Suppressor macrophage (primary cell): ENCODE data around the gene ISG20L2.

Experiments
- DNase-seq, 4 experiments: peaks; one replicate each; pipeline ENCODE4 v3.0.0-alpha.2; 2020 to 2022

Gene ISG20L2

DNA sequence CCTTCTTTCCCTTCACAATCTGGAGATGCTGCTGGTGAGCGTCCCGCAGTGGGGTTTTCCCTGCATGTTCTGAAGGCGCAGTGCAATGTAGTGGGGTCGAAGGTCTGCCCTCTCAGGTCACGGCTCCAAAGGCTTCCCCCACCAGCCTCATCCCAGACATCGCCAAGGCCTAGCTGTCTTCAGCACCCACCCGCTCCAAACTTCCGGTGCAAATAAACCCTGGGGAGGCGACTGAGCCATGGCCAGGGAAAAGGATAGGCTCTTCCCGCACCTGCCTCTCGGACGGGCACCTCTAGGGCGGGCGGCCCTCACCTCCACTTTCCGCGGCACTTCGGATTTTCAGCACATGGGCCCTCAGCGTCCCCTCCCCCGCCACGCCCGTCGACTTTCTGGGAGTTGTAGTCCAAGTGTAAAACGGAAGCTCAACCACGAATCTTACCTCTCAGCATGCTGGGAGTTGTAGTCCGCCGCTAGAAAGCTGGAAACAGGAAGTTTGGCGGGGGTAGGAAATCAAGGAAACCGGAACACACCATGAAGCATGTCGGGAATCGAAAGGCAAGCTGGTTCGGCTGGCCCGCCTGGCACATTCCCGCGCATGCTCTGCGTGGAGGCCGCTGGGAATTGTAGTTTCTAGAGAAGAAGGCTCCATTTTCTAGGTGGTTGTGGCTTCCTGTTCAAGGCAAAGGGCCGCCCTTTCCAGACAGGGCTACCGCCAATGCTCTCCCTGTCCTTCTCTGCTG is 12.3 kb upstream of the ISG20L2 start, which contains the start of gene MRPL24:
TSS of gene MRPL24 (minus strand) at position 348 of the 740 bp plus-strand sequence. CDS start 2,384 bp downstream, outside the sequence.
- DNase-seq: peak; percentile 97 to 99 (median 98)

DNA sequence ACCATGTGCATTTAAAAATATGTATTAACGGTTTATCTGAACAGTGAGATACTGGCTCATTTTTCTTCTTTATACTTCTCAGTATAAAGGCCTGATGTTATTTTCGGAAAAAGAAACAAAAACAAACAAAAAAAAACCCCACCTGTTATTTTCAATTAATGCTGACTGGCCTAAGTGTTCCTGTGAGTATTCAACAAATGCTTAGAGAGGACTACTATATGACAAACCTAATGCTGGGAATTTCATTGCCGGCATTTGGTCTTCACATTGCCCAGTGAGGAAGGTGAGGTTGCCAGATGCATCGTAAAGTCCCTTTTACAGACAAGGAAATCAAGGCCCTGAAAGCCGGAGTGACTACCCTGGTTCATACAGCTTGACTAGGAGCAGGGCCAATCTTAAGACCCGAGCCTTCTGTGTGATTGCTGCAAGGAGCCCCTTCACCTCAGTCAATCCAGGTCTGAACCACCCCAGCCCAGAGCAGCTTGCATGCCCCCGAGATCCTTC is 11.7 kb upstream of the ISG20L2 start:
- peak in 1 of 4 experiments; percentile 4 for DNase-seq

DNA sequence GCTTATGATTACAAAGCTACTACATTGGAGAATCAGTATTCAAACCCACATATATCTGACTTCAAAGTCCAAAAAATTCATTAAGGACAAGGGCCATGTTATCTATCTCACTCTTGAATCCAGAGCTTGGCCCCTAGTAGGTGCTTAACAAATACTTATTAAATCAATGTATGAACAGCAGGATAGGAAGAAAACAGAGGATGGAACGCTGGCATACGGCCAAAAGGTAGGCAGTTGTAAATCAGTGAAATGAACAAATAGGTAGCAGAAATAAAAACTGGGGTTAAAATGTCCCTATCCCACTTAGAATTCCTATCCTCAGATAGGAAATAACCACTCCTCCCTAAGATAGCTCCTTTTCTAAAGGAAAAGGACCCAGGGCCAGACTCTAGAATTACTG is 10.3 kb upstream of the ISG20L2 start:
- DNase-seq: no peak

DNA sequence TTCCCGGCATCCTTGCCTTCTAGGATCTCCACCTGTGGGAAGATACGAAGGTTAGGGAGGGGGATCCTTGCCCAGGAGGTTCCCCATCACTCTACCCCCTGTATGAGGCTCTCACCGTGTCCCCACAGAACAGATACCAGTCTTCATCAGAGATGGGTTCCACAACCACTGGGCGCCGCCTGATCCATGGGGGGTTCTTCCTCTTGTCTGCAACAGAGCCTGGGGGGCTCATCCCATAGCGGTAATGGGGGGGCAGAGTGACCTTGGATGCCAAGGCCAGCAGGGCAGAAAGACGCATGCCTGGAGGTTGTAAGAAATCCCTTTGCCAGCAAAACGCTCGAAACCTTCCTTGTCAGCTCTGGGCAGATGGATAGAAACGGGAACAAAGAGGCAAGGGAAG is 9.8 kb upstream of the ISG20L2 start:
- DNase-seq: peak in 1 of 4 experiments; percentile 14

DNA sequence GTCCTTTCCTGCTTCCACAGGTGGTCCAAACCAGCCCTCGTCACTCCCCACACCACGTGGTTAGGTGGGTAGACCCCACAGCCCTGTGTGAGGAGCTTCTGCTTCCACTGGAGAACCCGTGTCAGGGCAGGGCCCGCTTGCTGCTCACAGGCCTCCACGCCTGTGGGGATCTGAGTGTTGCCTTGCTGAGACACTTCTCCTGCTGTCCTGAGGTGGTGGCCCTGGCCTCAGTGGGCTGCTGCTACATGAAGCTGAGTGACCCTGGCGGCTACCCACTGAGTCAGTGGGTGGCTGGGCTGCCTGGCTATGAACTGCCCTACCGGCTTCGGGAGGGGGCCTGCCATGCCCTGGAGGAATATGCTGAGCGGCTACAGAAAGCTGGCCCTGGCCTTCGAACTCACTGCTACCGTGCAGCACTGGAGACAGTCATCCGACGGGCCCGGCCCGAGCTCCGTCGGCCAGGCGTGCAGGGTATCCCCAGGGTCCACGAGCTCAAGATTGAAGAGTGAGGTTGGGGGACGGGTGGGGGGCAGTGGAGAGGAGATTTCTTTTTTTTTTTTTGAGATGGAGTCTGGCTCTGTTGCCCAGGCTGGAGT is 5.5 kb upstream of the ISG20L2 start:
- DNase-seq: no peak

DNA sequence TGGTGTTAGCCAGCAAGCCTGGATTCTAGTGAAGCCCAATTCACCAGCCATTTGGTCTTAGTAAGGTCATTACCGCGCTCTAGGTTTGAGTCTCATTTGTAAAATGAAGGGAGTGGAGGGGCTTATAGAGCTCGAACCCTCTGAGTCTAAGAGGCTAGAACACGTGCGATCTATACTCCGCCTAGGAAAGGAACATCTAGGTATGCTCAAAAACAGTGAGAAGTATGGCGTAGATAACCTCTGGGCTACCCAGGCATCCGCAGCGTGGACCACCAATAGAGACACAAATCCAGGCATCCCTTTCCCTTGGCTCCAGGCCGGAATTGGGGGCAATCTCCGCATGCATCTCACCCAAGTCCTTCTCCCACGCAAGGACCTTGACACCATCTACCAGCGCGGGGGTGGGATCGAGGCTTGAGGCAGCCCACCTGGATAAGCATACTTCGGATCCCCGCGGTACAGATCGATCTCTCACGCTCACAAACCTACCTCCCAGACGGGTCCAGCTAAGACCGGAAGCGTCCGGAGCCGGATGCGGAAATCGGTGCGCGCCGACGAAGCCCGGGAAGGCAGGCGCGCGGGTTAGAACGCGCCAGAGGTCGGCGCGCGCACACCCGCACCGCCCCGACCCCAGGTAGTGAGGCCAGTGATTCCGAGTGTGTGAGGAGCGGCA is 504 bp downstream of the ISG20L2 start, which contains the start of gene METTL25B:
TSS of gene METTL25B (plus strand) at position 544 of the 673 bp plus-strand sequence. CDS start 636 bp downstream, outside the sequence.
- peak; percentile 84 to 92 (median 87) for DNase-seq

DNA sequence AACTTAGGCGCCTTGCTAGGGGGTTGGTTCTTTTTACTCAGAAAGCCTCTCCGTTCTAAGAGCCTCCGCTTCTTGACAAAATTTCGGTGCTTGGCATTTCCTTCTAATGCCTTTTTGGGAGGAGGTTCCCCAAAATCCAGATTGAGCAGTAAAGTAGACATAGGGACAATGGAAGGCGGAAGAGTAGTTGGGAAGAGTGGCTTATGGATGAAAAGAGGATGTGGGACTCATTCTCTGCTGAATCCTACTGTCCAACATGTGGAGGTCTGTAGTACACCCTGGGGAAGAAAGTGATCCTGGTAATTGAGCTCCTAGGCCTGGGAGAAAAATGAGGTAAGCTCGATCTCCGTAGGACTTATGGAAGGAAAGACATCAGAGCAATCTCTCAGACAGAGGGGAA is 1.1 kb downstream of the ISG20L2 start:
- peak in 3 of 4 experiments; percentile 6 to 29 (median 11) for DNase-seq

DNA sequence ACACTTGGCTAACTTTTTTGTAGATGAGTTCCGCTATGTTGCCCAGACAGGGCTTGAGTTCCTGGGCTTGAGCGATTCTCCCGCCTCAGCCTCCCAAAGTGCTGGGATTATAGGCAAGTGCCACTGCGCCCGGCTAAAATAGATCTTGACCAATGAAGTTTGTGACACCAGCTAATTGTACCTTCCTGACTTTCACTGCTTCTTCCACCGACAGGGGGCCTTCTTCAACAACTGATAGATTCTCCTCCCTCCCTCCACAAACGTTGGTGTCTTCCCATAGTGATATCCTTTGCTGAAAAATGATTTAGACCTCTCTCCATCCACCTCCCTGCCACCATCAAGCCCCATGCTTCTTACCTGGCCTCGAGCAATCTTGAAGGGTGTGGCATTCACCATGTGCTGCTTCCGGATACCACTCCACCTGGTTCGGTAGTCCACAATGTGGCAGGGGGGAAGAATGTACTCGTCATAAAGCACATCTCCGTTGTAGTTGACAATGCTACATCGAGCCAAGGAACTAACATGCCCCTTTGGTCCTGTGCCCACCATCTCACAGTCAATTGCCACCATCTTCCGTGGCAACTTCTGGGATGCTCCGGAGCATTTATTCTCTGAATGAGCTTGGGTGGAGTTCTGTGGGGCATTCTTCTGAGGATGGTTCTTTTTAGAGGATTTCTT is 1.9 kb downstream of the ISG20L2 start:
- DNase-seq: peak; percentile 59 to 79 (median 72)

DNA sequence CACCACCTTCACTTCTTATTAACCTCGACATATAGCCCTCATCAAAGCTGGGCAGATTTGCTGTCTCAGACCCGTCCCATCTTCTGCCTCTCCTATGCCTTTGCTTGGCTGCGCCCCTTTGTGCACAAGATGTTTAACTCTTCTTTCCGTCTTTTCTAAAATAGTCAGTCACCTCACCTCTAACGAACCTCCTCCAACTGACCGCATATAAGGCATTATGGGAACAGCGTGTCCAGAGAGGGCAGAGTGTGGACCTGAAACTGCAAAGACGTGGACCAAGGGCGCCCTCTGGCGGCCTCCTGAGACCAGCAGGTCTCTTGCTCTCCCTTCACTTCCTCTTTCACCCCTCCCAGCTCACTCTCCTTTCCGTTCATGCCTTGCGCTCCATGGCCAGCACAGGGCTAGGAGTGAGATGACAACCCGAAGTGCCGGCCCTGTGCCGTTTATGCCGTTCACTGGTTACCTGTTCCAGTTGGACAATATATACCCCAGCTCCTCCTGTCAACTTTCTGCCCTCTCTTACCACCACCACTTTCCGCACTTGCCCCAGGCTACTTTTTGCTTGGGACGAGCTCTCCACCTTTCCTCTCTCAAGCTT is 2.8 kb downstream of the ISG20L2 start:
- peak; percentile 94 to 97 (median 94) for DNase-seq

DNA sequence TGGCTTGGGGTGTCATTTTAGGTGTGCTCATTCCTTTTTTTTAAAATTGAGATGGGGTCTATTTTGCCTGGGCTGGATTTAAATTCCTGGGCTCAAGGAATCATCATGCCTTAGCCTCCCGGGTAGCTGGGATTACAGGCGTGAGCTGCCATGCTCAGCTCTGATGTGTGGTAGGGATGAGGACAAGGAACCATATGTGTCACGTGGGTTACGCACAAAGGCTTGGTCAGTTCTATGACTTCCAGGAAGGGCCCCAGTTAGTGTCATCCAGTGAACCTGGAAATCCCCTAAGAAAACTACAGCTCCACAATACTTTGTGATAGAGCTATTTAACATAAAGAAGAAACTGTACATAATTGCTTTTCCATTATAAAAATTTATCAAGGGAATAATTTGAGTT is 7.0 kb downstream of the ISG20L2 start:
- no peak for DNase-seq

DNA sequence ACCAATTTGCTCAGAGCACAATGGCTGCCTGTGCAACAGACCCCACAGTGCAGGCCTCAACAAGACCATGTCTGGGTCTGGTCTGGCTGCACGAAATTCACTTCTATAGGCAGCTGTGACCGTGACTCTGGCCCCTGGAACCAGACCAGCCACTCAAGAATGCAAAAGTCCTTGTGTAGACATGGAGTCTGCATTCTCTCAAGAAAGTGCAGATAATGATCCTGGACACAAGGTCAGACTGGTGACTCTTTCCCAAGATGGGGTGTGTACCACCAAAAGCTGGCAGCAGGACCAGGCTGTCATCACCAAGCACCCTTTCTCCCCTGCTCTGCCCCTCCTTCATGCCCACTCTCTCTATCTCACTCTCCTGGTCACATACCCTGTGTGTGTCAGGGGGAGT is 7.4 kb downstream of the ISG20L2 start:
- DNase-seq: no peak

DNA sequence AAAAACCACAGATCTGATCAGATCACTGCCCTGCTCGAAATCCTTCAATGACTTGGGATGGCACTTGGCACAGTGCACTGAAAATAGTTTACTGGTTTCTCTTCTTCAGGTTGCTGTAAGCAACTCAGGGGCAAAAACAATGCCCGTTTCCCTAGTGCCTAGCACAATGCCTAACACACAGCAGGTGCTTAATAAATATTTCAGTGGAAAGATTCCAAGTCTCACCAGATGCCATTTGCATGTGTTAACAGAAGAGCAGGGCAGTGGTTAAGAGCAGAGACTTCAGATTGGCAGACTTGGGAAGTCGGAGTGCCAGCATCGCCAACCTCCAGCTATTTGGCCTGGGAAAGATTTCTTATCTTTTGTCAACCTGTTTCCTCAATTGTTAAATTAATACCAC is 11.2 kb downstream of the ISG20L2 start:
- no peak for DNase-seq

DNA sequence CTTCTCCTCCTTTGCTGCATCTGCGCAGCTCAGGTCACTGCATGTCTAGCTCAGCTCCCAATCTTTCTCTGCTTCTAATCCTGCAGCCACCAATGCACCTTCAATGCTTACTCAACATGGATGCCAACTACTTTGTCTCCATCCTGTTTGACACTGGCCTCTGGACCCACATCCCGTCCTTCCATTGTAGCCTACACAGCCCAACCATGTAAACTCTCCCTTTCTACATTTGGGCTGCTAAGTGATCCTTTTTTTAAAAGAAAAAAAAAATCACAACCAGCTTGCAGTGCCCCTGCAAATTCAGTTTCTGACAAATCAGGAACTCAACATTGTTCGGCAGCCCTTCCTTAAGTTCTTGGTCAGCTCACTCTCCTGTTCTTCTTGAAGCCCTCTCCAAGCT is 13.7 kb downstream of the ISG20L2 start:
- DNase-seq: no peak

DNA sequence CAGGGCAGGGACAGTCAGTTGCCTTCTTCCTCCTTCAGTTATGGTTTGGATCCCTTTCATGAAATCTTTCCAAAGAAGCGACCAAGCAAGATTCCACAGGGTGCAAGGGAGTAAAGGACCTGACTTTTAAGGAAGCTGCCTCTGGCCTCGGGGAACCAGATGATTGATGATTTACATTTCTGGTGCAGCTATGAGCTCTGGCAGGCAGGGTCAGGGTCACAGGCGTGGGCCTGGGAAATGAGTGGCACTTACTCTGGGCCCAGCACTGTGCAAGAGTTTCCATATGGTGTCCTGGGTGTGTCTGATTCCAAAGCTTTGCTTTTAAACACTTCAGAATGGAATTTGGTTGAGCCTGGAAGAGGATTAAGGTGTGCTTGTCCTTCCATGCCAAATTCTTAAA is 15.9 kb downstream of the ISG20L2 start:
- no peak for DNase-seq

DNA sequence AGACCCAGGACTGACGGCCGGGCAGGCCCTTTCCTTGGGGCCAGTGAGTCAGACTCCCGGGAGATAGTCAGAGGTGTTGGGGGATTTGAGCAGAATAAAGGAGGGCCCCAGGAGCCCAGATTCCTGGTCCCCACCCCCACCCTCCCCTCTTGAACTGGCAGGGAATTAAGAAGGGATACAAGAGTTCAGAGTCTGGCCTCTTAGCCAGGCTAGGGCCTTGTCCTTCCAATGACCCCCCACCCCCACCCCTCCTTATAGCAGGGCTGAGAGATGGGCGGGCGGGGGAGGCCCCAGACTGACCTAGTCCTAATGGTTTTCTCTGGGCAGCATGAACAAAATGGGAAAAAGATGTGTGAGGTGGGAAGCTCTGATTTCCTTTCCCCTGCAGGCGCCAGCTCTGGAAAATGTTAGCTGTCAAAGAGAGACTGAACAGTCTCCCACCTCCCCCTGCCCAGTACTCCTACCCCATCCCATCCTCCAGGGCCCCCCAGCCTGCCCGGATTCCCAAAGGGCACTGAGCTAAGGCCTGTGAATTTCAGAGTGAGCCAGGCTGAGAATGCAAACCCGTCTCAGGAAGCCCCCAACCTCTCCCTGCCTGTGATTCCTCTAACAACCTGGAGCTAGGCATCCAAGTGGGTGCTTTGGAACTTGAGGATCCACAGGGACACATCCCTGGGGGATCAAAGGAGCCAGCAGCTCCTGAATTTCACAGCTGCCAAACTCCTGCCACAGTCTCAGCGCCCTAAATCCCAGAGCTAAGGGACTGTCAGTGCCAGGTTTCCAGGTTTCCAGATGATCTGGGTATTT is 17.4 kb downstream of the ISG20L2 start:
- no peak for DNase-seq

DNA sequence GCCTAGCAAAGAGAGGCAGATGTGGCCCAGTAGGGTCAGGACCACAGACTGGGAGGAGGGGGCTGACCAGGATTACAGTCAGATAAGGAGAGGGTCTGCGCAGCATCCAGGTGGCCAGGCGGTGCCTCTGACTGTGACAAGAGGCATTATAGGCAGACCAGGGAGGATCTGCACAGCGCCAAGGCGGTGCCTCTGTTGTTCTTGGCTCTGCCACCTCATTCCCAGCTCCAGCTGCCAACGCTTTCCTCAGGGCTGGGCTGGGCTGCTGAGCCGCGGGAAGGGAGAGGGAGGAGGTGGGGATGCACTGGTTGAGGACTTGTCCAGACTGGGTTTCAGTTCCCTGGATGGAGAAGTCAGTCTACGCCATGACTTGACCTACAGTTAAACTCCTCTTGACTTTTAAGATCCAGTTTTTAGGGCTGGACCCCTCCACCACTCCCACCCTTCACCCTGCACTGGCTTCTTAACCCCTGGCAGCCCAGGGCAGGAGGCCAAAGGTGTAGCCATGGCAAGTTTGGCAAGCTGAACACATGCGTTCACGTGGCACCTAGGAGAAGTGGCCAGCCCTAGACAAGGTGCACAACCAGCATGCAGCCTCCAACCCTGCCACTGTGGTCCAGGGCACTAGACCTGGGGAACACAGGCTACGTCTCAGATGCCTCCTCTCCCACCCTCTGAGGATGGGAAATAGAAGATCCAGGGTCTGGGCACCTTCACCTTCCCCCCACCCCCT is 18.6 kb downstream of the ISG20L2 start:
- peak in 1 of 4 experiments; percentile 12 for DNase-seq

DNA sequence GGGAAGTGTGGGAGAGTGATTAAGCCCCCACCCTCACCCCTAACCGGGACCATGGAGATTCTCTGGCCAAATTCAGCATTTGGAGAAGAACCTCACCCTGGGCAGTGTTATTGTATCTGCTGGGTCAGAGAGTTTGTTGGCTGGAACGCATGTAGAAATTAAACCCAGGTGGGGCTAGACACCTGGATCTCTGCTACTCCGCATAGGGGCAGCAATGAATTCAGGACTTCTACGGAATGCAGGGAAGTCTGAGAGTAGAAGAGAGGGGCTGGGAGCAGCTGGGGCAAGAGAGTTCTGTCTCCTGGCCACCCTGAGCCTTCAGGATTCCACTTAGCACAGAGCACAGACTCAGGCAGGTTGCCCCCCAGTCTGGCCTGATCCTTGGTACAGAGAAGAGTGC is 19.5 kb downstream of the ISG20L2 start:
- DNase-seq: no peak

DNA sequence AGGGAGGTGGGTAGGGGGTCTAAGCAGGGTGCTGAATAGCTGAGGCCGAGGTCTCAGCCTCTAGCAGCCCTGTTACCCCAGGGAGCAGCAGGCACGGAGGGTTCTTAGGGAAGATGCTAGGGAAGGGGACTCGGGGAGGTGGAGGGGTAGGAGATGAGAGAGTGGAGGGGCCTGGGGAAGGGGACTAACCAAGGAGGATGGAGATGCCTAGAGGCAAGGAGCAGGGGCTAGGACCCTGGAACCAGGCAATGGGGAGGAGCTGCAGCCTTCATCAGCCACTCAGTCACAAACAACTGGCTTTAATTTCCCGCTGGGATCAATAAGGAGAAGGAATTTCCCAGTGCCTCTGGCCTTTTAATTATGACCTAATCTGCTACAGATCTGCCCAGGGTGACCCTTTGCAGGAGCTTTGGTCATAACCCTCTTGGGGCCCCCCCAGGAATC is 20.3 kb downstream of the ISG20L2 start:
- no peak for DNase-seq

DNA sequence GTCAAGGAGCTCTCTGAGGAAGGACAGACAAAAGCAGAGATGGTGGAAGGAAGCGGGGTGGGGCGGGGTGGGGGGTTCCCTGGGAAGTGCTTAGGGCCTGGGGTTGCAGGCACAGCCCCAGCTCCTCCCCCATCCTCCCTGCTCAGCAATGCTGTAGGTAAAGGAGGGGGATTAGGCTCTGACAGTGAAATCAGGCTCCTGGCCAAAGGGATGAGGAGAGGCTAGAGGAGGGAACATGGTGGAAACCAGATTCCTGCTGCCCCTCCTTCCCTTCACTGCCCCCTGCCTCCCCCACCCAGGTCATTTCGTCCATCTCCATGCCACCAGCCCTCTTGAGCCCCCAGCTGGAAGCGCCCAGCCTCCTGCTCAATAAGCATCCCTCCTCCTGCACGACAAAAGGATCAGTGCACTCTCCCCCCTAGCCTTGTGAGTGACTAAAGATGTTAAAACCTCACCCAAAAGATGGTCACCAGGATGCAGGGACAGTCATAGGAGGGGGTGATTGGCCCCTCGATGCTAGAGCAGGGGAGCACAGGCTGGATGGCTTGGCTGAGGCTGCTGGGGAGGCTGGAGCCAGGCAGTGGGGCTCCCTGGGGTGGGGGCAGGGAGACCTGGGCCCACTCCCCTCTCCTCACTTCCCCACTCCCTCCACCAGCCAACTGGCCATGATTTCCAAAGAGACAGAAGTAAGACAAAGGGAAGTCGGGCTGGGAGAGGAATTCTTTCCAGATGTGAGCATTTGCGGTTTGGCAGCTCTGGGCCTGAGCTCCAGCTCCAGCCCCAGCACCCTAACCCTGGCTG is 20.9 kb downstream of the ISG20L2 start:
- DNase-seq: no peak
